IMR-90 (cell line): ENCODE data around the gene GNAT1.

Source experiments
- BHLHE40 ChIP-seq: fragments of 150-350 bp; IDR thresholded peaks from 2 replicates; pipeline ENCODE4 v1.6.1; 2016; ENCODE audit warnings: mild to moderate bottlenecking, low read depth, low read length
- CEBPB ChIP-seq: IDR thresholded peaks from 2 replicates; pipeline ENCODE4 v1.6.1; 2012; ENCODE audit warnings: low read depth, low read length, improper control_type of control experiment
- CHD1 ChIP-seq: IDR thresholded peaks from 2 replicates; pipeline ENCODE4 v1.6.1; 2012; ENCODE audit warnings: low read depth, low read length, improper control_type of control experiment
- FOS ChIP-seq: fragments of 150-350 bp; IDR thresholded peaks from 2 replicates; pipeline ENCODE4 v1.6.1; 2016; ENCODE audit warnings: low read depth, low read length
- MXI1 ChIP-seq: IDR thresholded peaks from 2 replicates; pipeline ENCODE4 v1.6.1; 2012; ENCODE audit warnings: low read depth, mild to moderate bottlenecking, low read length, moderate library complexity, borderline replicate concordance
- NFE2L2 ChIP-seq: fragments of 150-350 bp; IDR thresholded peaks from 2 replicates; pipeline ENCODE4 v1.6.1; 2016; ENCODE audit warnings: low read depth, mild to moderate bottlenecking, low read length
- POLR2A ChIP-seq: IDR thresholded peaks from 2 replicates; pipeline ENCODE4 v1.6.1; 2012; ENCODE audit warnings: mild to moderate bottlenecking, low read depth, low read length
- RAD21 ChIP-seq: IDR thresholded peaks from 2 replicates; pipeline ENCODE4 v1.6.1; 2012; ENCODE audit warnings: low read length, improper control_type of control experiment
- RFX5 ChIP-seq: IDR thresholded peaks from 2 replicates; pipeline ENCODE4 v1.8.0; 2012; ENCODE audit warnings: low read depth, mild to moderate bottlenecking, low read length, moderate library complexity
- SMC3 ChIP-seq: fragments of 150-350 bp; IDR thresholded peaks from 2 replicates; pipeline ENCODE4 v1.6.1; 2016; ENCODE audit warnings: low read depth, mild to moderate bottlenecking, antibody characterized with exemption, low read length, moderate library complexity
- TF ChIP-seq, protein P1 (sequence below): conservative IDR thresholded peaks from 2 replicates; pipeline ENCODE4 v1.5.1; 2012; ENCODE audit warnings: mild to moderate bottlenecking, low read depth, low read length, improper control_type of control experiment
- TF ChIP-seq, protein P2 (sequence below): fragments of 150-350 bp; IDR thresholded peaks from 2 replicates; pipeline ENCODE4 v1.6.1; 2016; ENCODE audit warnings: low read depth, mild to moderate bottlenecking, low read length, moderate library complexity, borderline replicate concordance

DNA sequence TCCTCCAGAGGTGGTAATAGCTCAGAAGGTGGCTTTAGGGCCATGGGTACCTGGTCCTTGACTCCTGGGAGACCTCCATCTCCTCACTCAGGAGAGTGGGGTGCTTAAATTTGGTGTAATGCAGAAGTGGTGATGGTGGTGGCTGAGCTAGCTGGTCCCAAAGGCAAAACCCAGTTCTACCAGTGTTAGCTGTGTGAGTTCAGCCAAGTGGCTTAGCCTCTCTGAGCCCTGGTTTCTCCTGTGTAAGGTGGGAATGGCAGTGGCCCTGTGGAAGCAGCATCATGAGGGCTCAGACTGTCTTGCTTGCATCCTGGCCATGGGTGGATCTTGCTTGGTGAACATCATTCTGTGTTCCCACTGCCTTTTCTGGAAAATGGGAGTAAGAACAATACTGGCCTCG lies 26.9 kb upstream of the GNAT1 start:
- TF ChIP-seq, protein P1, sequence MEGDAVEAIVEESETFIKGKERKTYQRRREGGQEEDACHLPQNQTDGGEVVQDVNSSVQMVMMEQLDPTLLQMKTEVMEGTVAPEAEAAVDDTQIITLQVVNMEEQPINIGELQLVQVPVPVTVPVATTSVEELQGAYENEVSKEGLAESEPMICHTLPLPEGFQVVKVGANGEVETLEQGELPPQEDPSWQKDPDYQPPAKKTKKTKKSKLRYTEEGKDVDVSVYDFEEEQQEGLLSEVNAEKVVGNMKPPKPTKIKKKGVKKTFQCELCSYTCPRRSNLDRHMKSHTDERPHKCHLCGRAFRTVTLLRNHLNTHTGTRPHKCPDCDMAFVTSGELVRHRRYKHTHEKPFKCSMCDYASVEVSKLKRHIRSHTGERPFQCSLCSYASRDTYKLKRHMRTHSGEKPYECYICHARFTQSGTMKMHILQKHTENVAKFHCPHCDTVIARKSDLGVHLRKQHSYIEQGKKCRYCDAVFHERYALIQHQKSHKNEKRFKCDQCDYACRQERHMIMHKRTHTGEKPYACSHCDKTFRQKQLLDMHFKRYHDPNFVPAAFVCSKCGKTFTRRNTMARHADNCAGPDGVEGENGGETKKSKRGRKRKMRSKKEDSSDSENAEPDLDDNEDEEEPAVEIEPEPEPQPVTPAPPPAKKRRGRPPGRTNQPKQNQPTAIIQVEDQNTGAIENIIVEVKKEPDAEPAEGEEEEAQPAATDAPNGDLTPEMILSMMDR: no peak
- TF ChIP-seq POLR2A (no peak), MXI1 (no peak), NFE2L2 (no peak), CHD1 (no peak), FOS (no peak), RFX5 (no peak), CEBPB (no peak), RAD21 (no peak), SMC3 (no peak), BHLHE40 (no peak)
- TF ChIP-seq, protein P2, sequence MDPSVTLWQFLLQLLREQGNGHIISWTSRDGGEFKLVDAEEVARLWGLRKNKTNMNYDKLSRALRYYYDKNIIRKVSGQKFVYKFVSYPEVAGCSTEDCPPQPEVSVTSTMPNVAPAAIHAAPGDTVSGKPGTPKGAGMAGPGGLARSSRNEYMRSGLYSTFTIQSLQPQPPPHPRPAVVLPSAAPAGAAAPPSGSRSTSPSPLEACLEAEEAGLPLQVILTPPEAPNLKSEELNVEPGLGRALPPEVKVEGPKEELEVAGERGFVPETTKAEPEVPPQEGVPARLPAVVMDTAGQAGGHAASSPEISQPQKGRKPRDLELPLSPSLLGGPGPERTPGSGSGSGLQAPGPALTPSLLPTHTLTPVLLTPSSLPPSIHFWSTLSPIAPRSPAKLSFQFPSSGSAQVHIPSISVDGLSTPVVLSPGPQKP: no peak
